ENCODE results near the gene FAU.

The FAU gene

GRCh38 chr11:65086809-65087208 lies 35.1 kb downstream of the FAU start:
- peaks cover 35% of the 10 kb centered on the region for H3K79me2 ChIP-seq (ENCODE audit: control insufficient read depth, insufficient read depth, low read length, unreplicated experiment)
- H3K4me3 ChIP-seq (ENCODE audit: low read depth, low read length): no peak overlapping the region
- H2AFZ ChIP-seq (ENCODE audit: low read length, unreplicated experiment): no peak overlapping the region
- H3K4me1 ChIP-seq (ENCODE audit: control insufficient read depth, insufficient read depth, low read length, unreplicated experiment): peaks cover 21% of the 10 kb centered on the region
- no peaks in the 10 kb centered on the region for H3K27me3 ChIP-seq (ENCODE audit: insufficient read depth, low read length)
- H3K36me3 ChIP-seq (ENCODE audit: insufficient read depth, low read length): peaks cover 8% of the 10 kb centered on the region; the same call in 1 of the 2 replicates
- no peak overlapping the region for H3K27ac ChIP-seq (ENCODE audit: low read depth, low read length)

- H2AFZ ChIP-seq (ENCODE audit: low read length, unreplicated experiment): no peak overlapping the region
- H3K36me3 ChIP-seq (ENCODE audit: insufficient read depth, low read length): peaks cover 8% of the 10 kb centered on the region; the same call in 1 of the 2 replicates
- peaks cover 21% of the 10 kb centered on the region for H3K4me1 ChIP-seq (ENCODE audit: control insufficient read depth, insufficient read depth, low read length, unreplicated experiment)
- no peaks in the 10 kb centered on the region for H3K27me3 ChIP-seq (ENCODE audit: insufficient read depth, low read length)
- peaks cover 47% of the 10 kb centered on the region for H3K79me2 ChIP-seq (ENCODE audit: control insufficient read depth, insufficient read depth, low read length, unreplicated experiment)
- H3K4me3 ChIP-seq (ENCODE audit: low read depth, low read length): peak overlapping the region; percentile 97
- no peak overlapping the region for H3K27ac ChIP-seq (ENCODE audit: low read depth, low read length)
Measured at GRCh38 chr11:65085446-65085845, 36.5 kb downstream of the FAU start.

- Histone ChIP-seq H2AFZ (ENCODE audit: low read length, unreplicated experiment) (peak overlapping the region; percentile 60), H3K4me1 (ENCODE audit: control insufficient read depth, insufficient read depth, low read length, unreplicated experiment) (peaks cover 21% of the 10 kb centered on the region), H3K27ac (ENCODE audit: low read depth, low read length) (peak overlapping the region; percentile 87), H3K4me3 (ENCODE audit: low read depth, low read length) (peak overlapping the region; percentile 97), H3K36me3 (ENCODE audit: insufficient read depth, low read length) (peaks cover 8% of the 10 kb centered on the region; the same call in 1 of the 2 replicates), H3K27me3 (ENCODE audit: insufficient read depth, low read length) (no peaks in the 10 kb centered on the region), H3K79me2 (ENCODE audit: control insufficient read depth, insufficient read depth, low read length, unreplicated experiment) (peaks cover 52% of the 10 kb centered on the region)
Measured at GRCh38 chr11:65084598-65085375, 37.1 kb downstream of the FAU start.

- H3K27ac ChIP-seq (ENCODE audit: low read depth, low read length): peak within 1 kb of the TSS; percentile 87
- H3K4me1 ChIP-seq (ENCODE audit: control insufficient read depth, insufficient read depth, low read length, unreplicated experiment): peaks cover 21% of the 10 kb centered on the region
- H3K79me2 ChIP-seq (ENCODE audit: control insufficient read depth, insufficient read depth, low read length, unreplicated experiment): peaks cover 58% of the 10 kb centered on the region
- H3K4me3 ChIP-seq (ENCODE audit: low read depth, low read length): peak within 1 kb of the TSS; percentile 97
- H3K27me3 ChIP-seq (ENCODE audit: insufficient read depth, low read length): no peaks in the 10 kb centered on the region
- H2AFZ ChIP-seq (ENCODE audit: low read length, unreplicated experiment): peak within 1 kb of the TSS; percentile 92
- H3K36me3 ChIP-seq (ENCODE audit: insufficient read depth, low read length): peaks cover 8% of the 10 kb centered on the region; the same call in 1 of the 2 replicates
Measured at GRCh38 chr11:65083834-65084597, 37.9 kb downstream of the FAU start, which contains the start of the genes CDCA5 and ZFPL1. TSS of gene CDCA5 (minus strand) at chr11:65084040. CDS start at chr11:65083978, 62 bp downstream. TSS of gene ZFPL1 (plus strand) at chr11:65084222. CDS start at chr11:65084699, 477 bp downstream.

- H3K79me2 ChIP-seq (ENCODE audit: control insufficient read depth, insufficient read depth, low read length, unreplicated experiment): peaks cover 65% of the 10 kb centered on the region
- H2AFZ ChIP-seq (ENCODE audit: low read length, unreplicated experiment): peak overlapping the region; percentile 92
- peaks cover 12% of the 10 kb centered on the region; the same call in 1 of the 2 replicates for H3K36me3 ChIP-seq (ENCODE audit: insufficient read depth, low read length)
- peak overlapping the region; percentile 97 for H3K4me3 ChIP-seq (ENCODE audit: low read depth, low read length)
- H3K27ac ChIP-seq (ENCODE audit: low read depth, low read length): peak overlapping the region; percentile 87
- no peaks in the 10 kb centered on the region for H3K27me3 ChIP-seq (ENCODE audit: insufficient read depth, low read length)
- H3K4me1 ChIP-seq (ENCODE audit: control insufficient read depth, insufficient read depth, low read length, unreplicated experiment): peaks cover 21% of the 10 kb centered on the region
Measured at GRCh38 chr11:65083134-65083833, 38.6 kb downstream of the FAU start.

- H3K27me3 ChIP-seq (ENCODE audit: insufficient read depth, low read length): no peaks in the 10 kb centered on the region
- H3K4me1 ChIP-seq (ENCODE audit: control insufficient read depth, insufficient read depth, low read length, unreplicated experiment): peaks cover 10% of the 10 kb centered on the region
- peaks cover 8% of the 10 kb centered on the region; the same call in 1 of the 2 replicates for H3K36me3 ChIP-seq (ENCODE audit: insufficient read depth, low read length)
- no peak overlapping the region for H2AFZ ChIP-seq (ENCODE audit: low read length, unreplicated experiment)
- H3K79me2 ChIP-seq (ENCODE audit: control insufficient read depth, insufficient read depth, low read length, unreplicated experiment): peaks cover 53% of the 10 kb centered on the region
- no peak overlapping the region for H3K27ac ChIP-seq (ENCODE audit: low read depth, low read length)
- H3K4me3 ChIP-seq (ENCODE audit: low read depth, low read length): no peak overlapping the region
Measured at GRCh38 chr11:65078786-65079342, 43.1 kb downstream of the FAU start.

GRCh38 chr11:65078151-65078550 lies 43.8 kb downstream of the FAU start:
- Histone ChIP-seq H3K27me3 (ENCODE audit: insufficient read depth, low read length) (no peaks in the 10 kb centered on the region), H2AFZ (ENCODE audit: low read length, unreplicated experiment) (no peak overlapping the region), H3K4me1 (ENCODE audit: control insufficient read depth, insufficient read depth, low read length, unreplicated experiment) (peaks cover 10% of the 10 kb centered on the region), H3K79me2 (ENCODE audit: control insufficient read depth, insufficient read depth, low read length, unreplicated experiment) (peaks cover 46% of the 10 kb centered on the region), H3K27ac (ENCODE audit: low read depth, low read length) (no peak overlapping the region), H3K36me3 (ENCODE audit: insufficient read depth, low read length) (peaks cover 8% of the 10 kb centered on the region; the same call in 1 of the 2 replicates), H3K4me3 (ENCODE audit: low read depth, low read length) (no peak overlapping the region)

- Histone ChIP-seq H2AFZ (ENCODE audit: low read length, unreplicated experiment) (no peak overlapping the region), H3K27me3 (ENCODE audit: insufficient read depth, low read length) (no peaks in the 10 kb centered on the region), H3K27ac (ENCODE audit: low read depth, low read length) (no peak overlapping the region), H3K79me2 (ENCODE audit: control insufficient read depth, insufficient read depth, low read length, unreplicated experiment) (peaks cover 39% of the 10 kb centered on the region), H3K36me3 (ENCODE audit: insufficient read depth, low read length) (peaks cover 4% of the 10 kb centered on the region; the same call in 1 of the 2 replicates), H3K4me1 (ENCODE audit: control insufficient read depth, insufficient read depth, low read length, unreplicated experiment) (peaks cover 4% of the 10 kb centered on the region), H3K4me3 (ENCODE audit: low read depth, low read length) (no peak overlapping the region)
Measured at GRCh38 chr11:65077451-65077850, 44.5 kb downstream of the FAU start.

GRCh38 chr11:65072631-65072966 lies 49.3 kb downstream of the FAU start:
- Histone ChIP-seq H3K36me3 (ENCODE audit: insufficient read depth, low read length) (no peaks in the 10 kb centered on the region), H3K27me3 (ENCODE audit: insufficient read depth, low read length) (no peaks in the 10 kb centered on the region), H3K4me3 (ENCODE audit: low read depth, low read length) (no peak overlapping the region), H3K27ac (ENCODE audit: low read depth, low read length) (no peak overlapping the region), H3K79me2 (ENCODE audit: control insufficient read depth, insufficient read depth, low read length, unreplicated experiment) (no peaks in the 10 kb centered on the region), H3K4me1 (ENCODE audit: control insufficient read depth, insufficient read depth, low read length, unreplicated experiment) (no peaks in the 10 kb centered on the region), H2AFZ (ENCODE audit: low read length, unreplicated experiment) (no peak overlapping the region)

Measured in ACC112 (cell line).